Activated T-cell treated with anti-CD3 and anti-CD28 coated beads, Interleukin-2, amount 50 U/mL, for 24 hours (primary cell): ENCODE results near the gene EDC3.
A peak's percentile ranks its signal among the peaks of the same experiment; 100 is the strongest.
"Not testable (repeated sequence)": the region's sequence is repeated elsewhere in the genome, so short reads cannot be mapped to it uniquely, and the experiment has no call there.

Source experiments
- DNase-seq: peaks from one replicate; pipeline ENCODE4 v3.0.0-alpha.2; 2020
- H3K27ac Mint-ChIP-seq: 2 replicates; pipeline ENCODE4 v1.8.0; 2020; ENCODE audit warnings: mild to moderate bottlenecking, mixed read lengths
- H3K27me3 Mint-ChIP-seq: 2 replicates; pipeline ENCODE4 v1.8.0; 2020; ENCODE audit warnings: mixed read lengths
- H3K36me3 Mint-ChIP-seq: 2 replicates; pipeline ENCODE4 v1.8.0; 2020; ENCODE audit warnings: low read depth, mixed read lengths
- H3K4me1 Mint-ChIP-seq: 2 replicates; pipeline ENCODE4 v1.8.0; 2020; ENCODE audit warnings: low read depth, mixed read lengths
- H3K4me3 Mint-ChIP-seq: 2 replicates; pipeline ENCODE4 v1.8.0; 2020; ENCODE audit warnings: mild to moderate bottlenecking, moderate library complexity, mixed read lengths
- H3K9me3 Mint-ChIP-seq: 2 replicates; pipeline ENCODE4 v1.8.0; 2020; ENCODE audit warnings: mixed read lengths

Gene EDC3

DNA sequence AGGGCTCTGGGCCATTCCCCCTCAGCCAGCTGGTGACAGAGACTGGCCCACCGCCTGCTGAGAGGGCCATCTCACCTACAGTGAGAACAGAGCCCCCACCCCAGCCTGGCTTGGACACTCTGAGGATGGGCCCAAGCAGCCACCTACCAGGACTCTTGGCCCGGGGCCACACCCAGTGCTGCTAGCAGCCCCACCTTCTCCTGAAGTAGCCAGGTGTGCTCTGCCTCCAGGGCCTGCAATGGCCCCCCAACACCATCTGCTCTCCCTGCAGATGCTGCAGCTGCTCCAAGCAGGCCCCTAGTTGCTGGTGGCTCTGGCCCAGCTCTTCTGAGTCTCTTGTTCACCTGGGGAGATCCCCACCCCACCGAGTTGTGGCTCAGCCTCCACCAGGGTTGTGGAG lies 87.0 kb downstream of the EDC3 start:
- no peaks in the 10 kb centered on the region for H3K36me3 Mint-ChIP-seq
- H3K4me1 Mint-ChIP-seq = peaks cover 6% of the 10 kb centered on the region
- DNase-seq = no peak
- H3K27ac Mint-ChIP-seq = no peak overlapping the region
- H3K27me3 Mint-ChIP-seq = no peaks in the 10 kb centered on the region
- H3K9me3 Mint-ChIP-seq = no peaks in the 10 kb centered on the region
- no peak overlapping the region for H3K4me3 Mint-ChIP-seq

DNA sequence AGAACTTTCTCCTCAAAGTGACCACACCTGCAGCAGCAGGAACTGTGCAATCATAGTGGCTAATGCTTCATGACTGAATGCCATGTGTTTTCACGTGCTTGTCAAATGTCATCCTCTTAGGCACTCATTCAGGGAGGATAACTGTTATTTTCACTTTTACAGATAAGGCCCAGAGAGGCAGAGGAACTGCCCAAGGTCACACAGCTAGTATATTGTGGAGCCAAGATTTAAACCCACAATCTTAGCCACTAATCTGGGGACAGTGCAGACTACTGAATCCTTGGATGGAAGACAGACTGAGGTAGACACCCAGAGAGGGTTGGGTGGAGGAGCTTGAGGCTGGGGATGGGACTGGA lies 90.1 kb downstream of the EDC3 start:
- H3K4me1 Mint-ChIP-seq = no peaks in the 10 kb centered on the region
- no peak overlapping the region for H3K4me3 Mint-ChIP-seq
- H3K36me3 Mint-ChIP-seq = no peaks in the 10 kb centered on the region
- no peak overlapping the region for H3K27ac Mint-ChIP-seq
- no peak for DNase-seq
- no peaks in the 10 kb centered on the region for H3K27me3 Mint-ChIP-seq
- no peaks in the 10 kb centered on the region for H3K9me3 Mint-ChIP-seq

DNA sequence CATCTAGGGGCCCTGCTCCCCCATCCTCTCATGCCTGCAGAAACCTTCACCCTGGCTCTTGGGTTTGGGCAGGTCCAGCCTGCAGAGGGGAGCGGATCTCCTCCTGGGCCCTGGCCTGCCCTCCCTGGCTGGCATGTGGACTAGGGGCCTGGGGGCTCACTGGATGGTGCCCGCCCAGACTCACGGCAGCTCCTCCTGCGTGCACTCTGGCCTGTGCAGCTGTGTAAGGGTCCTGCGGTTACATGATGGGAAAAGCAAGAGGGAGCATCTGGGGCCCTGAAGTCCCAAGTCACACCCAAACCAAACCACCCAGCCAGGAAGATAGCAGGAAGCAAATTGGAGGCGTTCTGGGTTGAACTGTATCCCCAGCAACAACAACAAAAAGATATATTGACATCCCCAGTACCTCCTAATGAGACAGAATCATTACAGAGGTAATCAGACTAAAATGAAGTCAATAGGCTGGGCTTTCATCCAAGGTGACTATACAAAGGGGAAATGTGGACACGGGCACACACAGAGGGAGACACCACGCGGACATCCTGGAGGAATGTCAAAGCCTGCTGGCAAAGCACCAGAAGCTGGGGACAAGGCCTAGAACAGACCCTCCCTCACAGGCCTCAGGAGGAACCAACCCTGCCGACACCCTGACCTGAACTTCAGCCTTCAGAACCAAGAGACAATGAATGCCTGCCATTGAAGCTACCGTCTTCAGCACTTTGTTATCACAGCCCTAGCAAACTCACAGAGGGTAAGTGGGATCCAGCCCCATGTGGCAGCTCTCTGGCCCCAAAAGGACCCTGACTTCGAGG lies 90.6 kb downstream of the EDC3 start:
- Mint-ChIP-seq H3K4me1 (no peaks in the 10 kb centered on the region), H3K36me3 (no peaks in the 10 kb centered on the region), H3K9me3 (no peaks in the 10 kb centered on the region), H3K4me3 (no peak overlapping the region), H3K27ac (no peak overlapping the region), H3K27me3 (no peaks in the 10 kb centered on the region)
- no peak for DNase-seq

DNA sequence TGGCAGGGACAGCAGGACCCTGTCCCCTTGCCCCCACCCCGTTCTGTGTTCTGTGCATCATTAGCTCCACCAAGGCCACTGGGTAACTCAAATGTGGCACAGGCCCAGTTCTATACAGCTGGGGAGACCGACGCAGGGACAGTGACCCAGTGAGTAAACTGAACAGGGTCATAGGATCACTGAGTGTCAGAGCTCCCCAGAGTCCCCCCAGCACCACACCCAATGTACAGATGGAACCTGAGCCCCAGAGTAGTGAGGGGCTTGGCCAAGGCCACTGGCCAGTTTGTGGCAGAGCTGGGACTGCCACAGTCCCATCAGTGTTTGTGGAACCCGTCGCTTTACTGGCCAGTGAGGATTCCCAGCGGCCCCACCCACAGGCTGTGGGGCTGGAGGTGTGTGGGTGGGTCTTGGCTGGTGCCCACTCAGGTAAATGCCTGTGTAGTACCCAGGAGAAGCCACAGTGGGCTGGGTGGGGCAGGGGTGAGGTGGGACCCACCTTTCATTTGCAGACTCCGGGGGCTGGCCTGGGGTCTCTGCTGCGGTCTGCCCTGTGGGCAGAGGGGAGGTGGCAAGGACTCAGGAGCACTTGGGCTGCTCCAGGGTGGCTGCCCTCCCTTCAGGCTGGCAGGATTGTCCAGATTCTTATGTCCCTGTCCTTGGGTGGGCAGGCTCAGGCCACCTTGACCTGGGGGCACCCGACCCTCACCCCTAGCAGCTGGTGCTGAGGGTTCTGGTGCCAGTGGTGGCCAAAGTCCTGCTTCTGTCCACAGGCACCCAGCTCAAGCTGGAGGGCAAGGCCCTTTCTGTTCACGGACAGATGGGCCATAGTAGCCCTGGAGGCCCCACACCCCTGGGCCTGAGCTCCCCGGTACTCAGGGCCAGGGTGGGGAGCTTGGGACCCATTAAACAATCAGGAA lies 91.8 kb downstream of the EDC3 start:
- Mint-ChIP-seq H3K27ac (no peak overlapping the region), H3K27me3 (no peaks in the 10 kb centered on the region), H3K4me1 (peaks cover 6% of the 10 kb centered on the region)

DNA sequence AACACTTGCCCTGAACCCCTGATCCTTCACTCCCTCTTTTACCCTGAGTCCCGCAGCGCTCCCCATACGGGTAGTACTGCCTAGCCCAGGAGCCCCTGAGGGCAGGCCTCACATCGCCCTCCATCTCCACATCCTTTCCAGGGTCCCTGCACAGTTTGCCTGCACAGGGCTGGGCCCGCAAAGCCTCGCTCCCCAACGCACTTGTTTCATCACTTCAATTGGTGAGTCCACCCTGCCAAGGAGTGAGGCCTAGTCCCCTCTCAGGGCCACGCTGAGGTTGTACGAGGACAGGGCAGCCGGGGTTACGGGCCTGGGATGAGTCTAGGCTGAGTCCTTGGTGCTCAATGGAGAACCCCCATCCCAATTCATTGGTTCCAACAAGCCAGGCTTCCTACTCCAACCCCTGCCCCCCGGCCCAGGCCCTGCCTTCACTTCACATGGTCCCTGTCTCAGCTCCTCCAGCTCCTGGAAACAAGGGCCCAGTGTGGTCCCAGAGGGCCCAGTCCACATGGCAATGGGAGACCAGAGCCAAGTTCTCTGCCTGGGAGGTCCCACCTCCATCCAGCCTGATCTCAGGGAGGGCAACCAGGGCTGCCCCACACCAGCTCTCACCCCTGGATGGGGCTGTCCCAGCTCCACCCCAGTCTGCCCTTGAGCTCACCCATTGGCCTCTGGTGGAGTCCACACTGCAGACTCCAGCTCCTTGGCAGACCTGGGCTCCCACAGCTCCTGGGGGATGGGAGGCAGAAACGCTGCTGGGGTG lies 92.6 kb downstream of the EDC3 start:
- no peak overlapping the region for H3K27ac Mint-ChIP-seq
- H3K36me3 Mint-ChIP-seq = peaks cover 12% of the 10 kb centered on the region
- no peak overlapping the region for H3K4me3 Mint-ChIP-seq
- DNase-seq = no peak
- no peaks in the 10 kb centered on the region for H3K9me3 Mint-ChIP-seq
- peaks cover 14% of the 10 kb centered on the region for H3K4me1 Mint-ChIP-seq
- no peaks in the 10 kb centered on the region for H3K27me3 Mint-ChIP-seq

More for the DNA sequence above, 91.8 kb downstream of the EDC3 start:
- H3K9me3 Mint-ChIP-seq = no peaks in the 10 kb centered on the region
- DNase-seq = no peak
- H3K36me3 Mint-ChIP-seq = peaks cover 6% of the 10 kb centered on the region
- no peak overlapping the region for H3K4me3 Mint-ChIP-seq

DNA sequence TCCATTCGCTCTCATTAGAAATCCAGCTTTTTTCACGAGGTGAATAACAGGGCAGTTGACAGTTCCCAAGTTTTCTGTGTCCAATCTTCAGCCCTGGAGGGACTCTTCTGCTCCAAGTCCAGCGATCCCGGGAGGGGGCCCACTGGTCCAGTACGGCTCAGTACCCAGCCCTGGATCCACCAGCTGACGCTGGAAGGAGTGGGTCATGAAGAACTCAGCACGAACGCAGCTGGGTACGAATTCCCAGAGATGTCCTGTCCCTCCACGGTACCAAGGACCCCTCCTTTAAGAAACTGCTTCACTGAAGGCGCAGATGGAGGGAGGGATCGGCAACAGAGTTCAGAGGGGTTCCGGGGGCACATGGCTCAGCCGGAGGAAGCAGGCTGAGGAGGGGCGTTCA lies 96.7 kb downstream of the EDC3 start:
- Mint-ChIP-seq H3K36me3 (peaks cover 41% of the 10 kb centered on the region), H3K27me3 (no peaks in the 10 kb centered on the region), H3K4me1 (peaks cover 22% of the 10 kb centered on the region), H3K9me3 (no peaks in the 10 kb centered on the region), H3K27ac (peak overlapping the region; percentile 98), H3K4me3 (peak overlapping the region; percentile 92)
- DNase-seq = no peak

- H3K27ac Mint-ChIP-seq = peak overlapping the region; percentile 98
- no peaks in the 10 kb centered on the region for H3K27me3 Mint-ChIP-seq
- peak overlapping the region; percentile 92 for H3K4me3 Mint-ChIP-seq
- H3K4me1 Mint-ChIP-seq = peaks cover 22% of the 10 kb centered on the region
- no peaks in the 10 kb centered on the region for H3K9me3 Mint-ChIP-seq
- DNase-seq = peak; percentile 91
- H3K36me3 Mint-ChIP-seq = peaks cover 47% of the 10 kb centered on the region
Observed at GRCh38 chr15:74598126-74598842, 97.5 kb downstream of the EDC3 start.

DNA sequence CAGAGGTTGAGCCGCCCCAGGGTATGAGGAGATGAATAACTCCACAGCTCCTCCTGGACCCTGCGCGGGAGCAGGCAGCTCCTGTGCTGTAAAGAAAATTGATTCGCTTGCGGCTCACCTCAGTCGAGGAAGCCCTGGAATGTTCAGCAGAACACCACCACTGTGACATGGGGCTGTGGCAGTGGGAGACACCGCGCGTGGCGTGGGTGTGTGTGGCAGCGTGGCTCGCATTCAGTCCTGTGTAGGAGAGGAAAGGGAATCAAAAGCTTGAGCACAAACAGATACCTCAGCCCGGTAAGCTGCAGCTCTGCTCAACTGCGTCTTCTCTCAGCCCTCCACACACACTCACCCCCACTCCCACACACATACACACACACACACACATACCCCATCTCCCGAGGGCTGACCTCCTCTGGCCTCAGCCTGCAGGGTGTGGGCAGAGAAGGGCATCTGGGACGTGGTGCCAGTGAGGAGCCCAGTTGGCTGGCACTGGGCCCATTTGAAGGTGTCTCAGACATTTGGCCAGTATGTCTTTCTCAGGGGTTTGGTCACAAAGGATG lies 98.6 kb downstream of the EDC3 start:
- H3K36me3 Mint-ChIP-seq = peaks cover 57% of the 10 kb centered on the region

DNA sequence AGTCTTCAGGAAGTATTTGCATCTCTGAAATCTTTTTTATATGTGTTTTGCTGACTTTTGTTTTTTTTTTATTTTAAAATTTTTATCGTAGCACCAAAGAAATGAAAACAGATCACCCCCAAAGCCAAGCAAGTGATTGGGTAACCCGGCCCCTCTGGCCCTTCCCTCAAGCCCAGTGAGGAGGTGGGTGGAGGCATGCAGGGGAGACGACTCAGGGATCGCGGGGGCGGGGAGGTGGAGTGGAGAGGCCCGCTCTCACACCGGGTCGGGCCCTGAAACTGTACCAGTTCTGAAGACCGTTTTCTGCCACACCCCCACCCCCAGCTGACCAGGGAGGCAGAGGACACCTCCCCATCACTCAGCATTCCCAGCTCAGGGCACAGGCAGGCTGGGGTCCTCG lies 99.1 kb downstream of the EDC3 start:
- not testable (repeated sequence) for H3K27ac Mint-ChIP-seq, H3K4me3 Mint-ChIP-seq, H3K9me3 Mint-ChIP-seq, DNase-seq, H3K27me3 Mint-ChIP-seq
- Mint-ChIP-seq H3K36me3 (peaks cover 62% of the 10 kb centered on the region), H3K4me1 (peaks cover 22% of the 10 kb centered on the region)

More for the DNA sequence above, 98.6 kb downstream of the EDC3 start:
- not testable (repeated sequence) for DNase-seq, H3K9me3 Mint-ChIP-seq, H3K27me3 Mint-ChIP-seq, H3K4me3 Mint-ChIP-seq
- H3K4me1 Mint-ChIP-seq = peaks cover 22% of the 10 kb centered on the region
- H3K27ac Mint-ChIP-seq = peak overlapping the region; percentile 84

DNA sequence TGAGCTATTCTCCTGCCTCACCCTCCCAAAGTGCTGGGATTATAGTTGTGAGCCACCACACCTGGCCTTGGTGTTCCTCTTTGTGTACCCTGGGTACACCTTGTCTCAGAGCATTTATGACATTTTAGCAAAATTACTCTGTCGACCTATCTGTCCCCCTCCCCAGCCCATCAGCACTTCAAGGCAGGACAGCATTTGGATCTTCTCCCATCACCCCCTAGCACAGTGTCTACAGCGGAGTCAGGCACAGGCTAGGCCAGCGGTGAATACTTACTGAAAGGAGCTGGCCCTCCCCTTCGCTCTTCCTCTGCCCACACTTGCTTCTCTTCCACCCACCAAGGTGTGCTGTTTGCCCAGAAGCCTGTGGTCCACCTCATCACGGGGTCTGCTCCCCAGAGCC lies 100.6 kb downstream of the EDC3 start:
- H3K4me3 Mint-ChIP-seq = no peak overlapping the region
- no peaks in the 10 kb centered on the region for H3K27me3 Mint-ChIP-seq
- DNase-seq = no peak
- H3K36me3 Mint-ChIP-seq = peaks cover 77% of the 10 kb centered on the region
- H3K27ac Mint-ChIP-seq = peak overlapping the region; percentile 22
- no peaks in the 10 kb centered on the region for H3K9me3 Mint-ChIP-seq
- peaks cover 22% of the 10 kb centered on the region for H3K4me1 Mint-ChIP-seq

DNA sequence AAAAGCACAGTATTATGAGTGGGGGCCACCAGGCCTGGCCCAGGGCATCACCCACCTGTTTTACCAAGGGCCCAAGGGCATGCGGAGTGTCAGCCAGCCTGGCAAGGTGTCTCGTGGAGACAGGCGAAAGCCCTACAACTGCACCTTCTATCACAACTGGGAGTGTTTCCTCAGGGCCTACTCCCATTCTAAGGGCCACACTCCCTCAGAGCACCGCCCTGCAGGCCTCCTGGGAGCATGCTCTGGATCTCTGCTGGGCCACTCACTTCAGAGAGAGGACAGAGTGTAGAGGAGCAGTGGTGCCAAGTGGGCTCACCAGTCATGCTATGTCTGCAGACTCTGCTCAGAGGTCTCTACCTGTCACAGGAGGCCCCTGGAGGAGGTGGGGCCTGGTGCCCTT lies 101.4 kb downstream of the EDC3 start:
- H3K4me3 Mint-ChIP-seq = no peak overlapping the region
- no peak for DNase-seq
- H3K4me1 Mint-ChIP-seq = peaks cover 21% of the 10 kb centered on the region
- H3K27me3 Mint-ChIP-seq = no peaks in the 10 kb centered on the region
- H3K9me3 Mint-ChIP-seq = no peaks in the 10 kb centered on the region
- H3K36me3 Mint-ChIP-seq = peaks cover 83% of the 10 kb centered on the region
- peak overlapping the region; percentile 71 for H3K27ac Mint-ChIP-seq

DNA sequence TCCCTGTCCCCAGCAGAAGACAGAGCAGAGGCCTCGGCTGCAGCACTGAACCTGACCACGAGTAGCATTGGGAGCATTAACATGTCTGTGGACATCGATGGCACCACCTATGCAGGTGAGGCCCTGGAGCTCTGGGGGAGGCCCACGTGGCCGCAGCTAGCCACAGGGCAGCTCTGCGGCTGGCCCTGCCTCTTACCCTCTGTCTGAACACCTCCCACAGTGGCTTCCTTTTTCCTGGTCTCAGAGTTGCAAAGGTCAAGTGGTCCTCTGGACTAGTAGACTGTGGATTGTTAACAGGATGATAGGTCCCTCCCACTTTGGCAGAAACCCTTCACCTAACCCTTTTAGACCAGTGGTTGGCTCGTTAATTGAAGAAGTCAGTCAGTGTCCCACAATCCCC lies 102.7 kb downstream of the EDC3 start:
- DNase-seq = no peak
- H3K4me1 Mint-ChIP-seq = peaks cover 7% of the 10 kb centered on the region
- no peaks in the 10 kb centered on the region for H3K27me3 Mint-ChIP-seq
- H3K9me3 Mint-ChIP-seq = no peaks in the 10 kb centered on the region
- peaks cover 81% of the 10 kb centered on the region for H3K36me3 Mint-ChIP-seq
- peak overlapping the region; percentile 38 for H3K27ac Mint-ChIP-seq
- H3K4me3 Mint-ChIP-seq = no peak overlapping the region

DNA sequence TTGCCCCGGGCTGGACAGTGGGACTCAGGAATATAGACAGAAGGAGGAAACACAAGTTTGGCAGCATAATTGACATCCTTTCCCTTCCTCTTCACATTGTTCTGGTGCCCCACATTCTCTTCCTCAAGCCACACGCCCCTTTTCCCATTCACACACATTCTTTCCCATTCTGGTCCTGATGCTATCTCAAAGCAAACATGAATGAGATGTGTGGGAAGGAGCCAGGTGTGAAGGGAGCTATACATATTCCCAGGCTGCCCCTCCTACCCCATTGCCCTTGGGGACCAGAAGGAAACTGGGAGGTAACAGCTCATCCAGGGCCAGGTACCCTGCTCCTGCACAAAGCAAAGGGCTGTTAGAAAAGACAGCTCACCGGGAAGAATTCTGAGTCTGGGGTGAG lies 103.6 kb downstream of the EDC3 start:
- Mint-ChIP-seq H3K27ac (peak overlapping the region; percentile 38), H3K36me3 (peaks cover 72% of the 10 kb centered on the region), H3K4me1 (peaks cover 2% of the 10 kb centered on the region), H3K4me3 (no peak overlapping the region), H3K9me3 (no peaks in the 10 kb centered on the region), H3K27me3 (no peaks in the 10 kb centered on the region)
- no peak for DNase-seq

GRCh38 chr15:74589826-74590225 lies 106.0 kb downstream of the EDC3 start:
- no peaks in the 10 kb centered on the region for H3K9me3 Mint-ChIP-seq
- no peaks in the 10 kb centered on the region for H3K4me1 Mint-ChIP-seq
- peaks cover 78% of the 10 kb centered on the region for H3K36me3 Mint-ChIP-seq
- no peak overlapping the region for H3K4me3 Mint-ChIP-seq
- no peaks in the 10 kb centered on the region for H3K27me3 Mint-ChIP-seq
- no peak overlapping the region for H3K27ac Mint-ChIP-seq
- DNase-seq = no peak
